HEK293T (cell line): ENCODE measurements around the gene CADM1.

ENCODE experiments used
- ARNT ChIP-seq: fragments of 450-650 bp; IDR thresholded peaks from 2 replicates; pipeline ENCODE4 v1.6.1; 2017; ENCODE audit warnings: mild to moderate bottlenecking
- BHLHE40 ChIP-seq: fragments of 450-650 bp; IDR thresholded peaks from 2 replicates; pipeline ENCODE4 v1.6.1; 2016; ENCODE audit warnings: mild to moderate bottlenecking, moderate library complexity, borderline replicate concordance
- CTBP1 ChIP-seq: fragments of 450-650 bp; IDR thresholded peaks from 2 replicates; pipeline ENCODE4 v1.6.1; 2016; ENCODE audit warnings: borderline replicate concordance
- FOXK2 ChIP-seq: fragments of 450-650 bp; IDR thresholded peaks from 2 replicates; pipeline ENCODE4 v1.6.1; 2016; ENCODE audit warnings: mild to moderate bottlenecking
- FOXM1 ChIP-seq: fragments of 450-650 bp; IDR thresholded peaks from 2 replicates; pipeline ENCODE4 v1.6.1; 2017; ENCODE audit warnings: mild to moderate bottlenecking, borderline replicate concordance
- HDGF ChIP-seq: fragments of 450-650 bp; IDR thresholded peaks from 2 replicates; pipeline ENCODE4 v1.6.1; 2017; ENCODE audit warnings: antibody characterized with exemption, borderline replicate concordance
- L3MBTL2 ChIP-seq: fragments of 450-650 bp; conservative IDR thresholded peaks from 2 replicates; pipeline ENCODE4 v1.6.1; 2016; ENCODE audit warnings: mild to moderate bottlenecking
- NFRKB ChIP-seq: fragments of 450-650 bp; IDR thresholded peaks from 2 replicates; pipeline ENCODE4 v1.6.1; 2016; ENCODE audit warnings: mild to moderate bottlenecking, moderate library complexity
- SP1 ChIP-seq: fragments of 450-650 bp; IDR thresholded peaks from 2 replicates; pipeline ENCODE4 v1.6.1; 2017
- SUZ12 ChIP-seq: fragments of 450-650 bp; IDR thresholded peaks from 2 replicates; pipeline ENCODE4 v1.6.1; 2016; ENCODE audit warnings: mild to moderate bottlenecking
- TARDBP ChIP-seq: fragments of 450-650 bp; IDR thresholded peaks from 2 replicates; pipeline ENCODE4 v1.6.1; 2016
- ZNF384 ChIP-seq: fragments of 450-650 bp; IDR thresholded peaks from 2 replicates; pipeline ENCODE4 v1.6.1; 2016
- TF ChIP-seq, protein P1 (sequence below): fragments of 450-650 bp; IDR thresholded peaks from 2 replicates; pipeline ENCODE4 v1.6.1; 2016

GRCh38 chr11:115290893-115291292 is 213.3 kb downstream of the CADM1 start:
- TF ChIP-seq TARDBP = no peak
- no peak for TF ChIP-seq FOXK2
- TF ChIP-seq BHLHE40 = no peak
- no peak for TF ChIP-seq HDGF
- TF ChIP-seq NFRKB = no peak
- TF ChIP-seq SP1 = no peak
- no peak for TF ChIP-seq L3MBTL2
- TF ChIP-seq ZNF384 = no peak
- TF ChIP-seq SUZ12 = no peak
- no peak for TF ChIP-seq CTBP1
- TF ChIP-seq, protein P1, sequence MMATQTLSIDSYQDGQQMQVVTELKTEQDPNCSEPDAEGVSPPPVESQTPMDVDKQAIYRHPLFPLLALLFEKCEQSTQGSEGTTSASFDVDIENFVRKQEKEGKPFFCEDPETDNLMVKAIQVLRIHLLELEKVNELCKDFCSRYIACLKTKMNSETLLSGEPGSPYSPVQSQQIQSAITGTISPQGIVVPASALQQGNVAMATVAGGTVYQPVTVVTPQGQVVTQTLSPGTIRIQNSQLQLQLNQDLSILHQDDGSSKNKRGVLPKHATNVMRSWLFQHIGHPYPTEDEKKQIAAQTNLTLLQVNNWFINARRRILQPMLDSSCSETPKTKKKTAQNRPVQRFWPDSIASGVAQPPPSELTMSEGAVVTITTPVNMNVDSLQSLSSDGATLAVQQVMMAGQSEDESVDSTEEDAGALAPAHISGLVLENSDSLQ = no peak
- no peak for TF ChIP-seq FOXM1
- no peak for TF ChIP-seq ARNT
